Measurements from ENCODE around the gene ZRANB3.

DNA sequence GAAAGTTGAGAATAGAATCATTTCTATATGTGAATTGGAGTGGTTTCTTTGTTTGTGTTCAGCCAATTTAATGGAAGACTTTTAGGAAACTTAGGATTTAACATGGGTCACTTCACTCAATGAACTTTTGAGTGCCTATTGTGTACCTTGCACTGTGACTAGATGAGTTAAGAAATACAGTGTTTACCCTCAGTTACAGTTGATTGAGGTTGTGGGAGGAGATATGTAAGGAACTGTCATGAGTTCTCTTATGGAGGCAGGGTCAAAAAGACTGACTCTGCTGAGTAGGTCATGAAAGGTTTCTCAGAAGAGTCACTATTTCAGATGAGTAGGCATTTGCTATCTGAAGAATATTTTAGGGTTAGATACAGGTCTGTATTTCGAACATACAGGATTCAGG, 380.3 kb downstream of the ZRANB3 start:
- TF ChIP-seq, protein P1, sequence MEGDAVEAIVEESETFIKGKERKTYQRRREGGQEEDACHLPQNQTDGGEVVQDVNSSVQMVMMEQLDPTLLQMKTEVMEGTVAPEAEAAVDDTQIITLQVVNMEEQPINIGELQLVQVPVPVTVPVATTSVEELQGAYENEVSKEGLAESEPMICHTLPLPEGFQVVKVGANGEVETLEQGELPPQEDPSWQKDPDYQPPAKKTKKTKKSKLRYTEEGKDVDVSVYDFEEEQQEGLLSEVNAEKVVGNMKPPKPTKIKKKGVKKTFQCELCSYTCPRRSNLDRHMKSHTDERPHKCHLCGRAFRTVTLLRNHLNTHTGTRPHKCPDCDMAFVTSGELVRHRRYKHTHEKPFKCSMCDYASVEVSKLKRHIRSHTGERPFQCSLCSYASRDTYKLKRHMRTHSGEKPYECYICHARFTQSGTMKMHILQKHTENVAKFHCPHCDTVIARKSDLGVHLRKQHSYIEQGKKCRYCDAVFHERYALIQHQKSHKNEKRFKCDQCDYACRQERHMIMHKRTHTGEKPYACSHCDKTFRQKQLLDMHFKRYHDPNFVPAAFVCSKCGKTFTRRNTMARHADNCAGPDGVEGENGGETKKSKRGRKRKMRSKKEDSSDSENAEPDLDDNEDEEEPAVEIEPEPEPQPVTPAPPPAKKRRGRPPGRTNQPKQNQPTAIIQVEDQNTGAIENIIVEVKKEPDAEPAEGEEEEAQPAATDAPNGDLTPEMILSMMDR (IDR thresholded peaks at IDR 0.05) = no peak
- no peak for TF ChIP-seq POLR2A (IDR thresholded peaks at IDR 0.05)

Data from heart left ventricle (tissue), 13 donors.